GM21423 (cell line): ENCODE measurements around the gene CCDC117.
"Not testable (repeated sequence)": the region's sequence is repeated elsewhere in the genome, so short reads cannot be mapped to it uniquely, and the experiment has no call there.

Source experiments
- ATAC-seq: cut with Tn5 transposase; IDR thresholded peaks from one replicate; pipeline ENCODE4 v1.9.1; 2021; ENCODE audit warnings: mild to moderate bottlenecking, moderate library complexity; ENCODE audit not compliant: unreplicated experiment

CCDC117 gene

GRCh38 chr22:28800308-28801041 lies 28.0 kb downstream of the CCDC117 start, which contains the start of gene XBP1:
TSS of gene XBP1 (minus strand) at chr22:28800569.
- ATAC-seq = peak; percentile 87

GRCh38 chr22:28801845-28802594 lies 29.5 kb downstream of the CCDC117 start:
- ATAC-seq = no peak

- no peak for ATAC-seq
Observed at GRCh38 chr22:28802595-28803123, 30.2 kb downstream of the CCDC117 start.

- ATAC-seq = not testable (repeated sequence)
Observed at GRCh38 chr22:28805426-28805825, 32.9 kb downstream of the CCDC117 start.

GRCh38 chr22:28808716-28809355 lies 36.3 kb downstream of the CCDC117 start:
- no peak for ATAC-seq

GRCh38 chr22:28810821-28811491 lies 38.5 kb downstream of the CCDC117 start:
- ATAC-seq = no peak

GRCh38 chr22:28812516-28812915 lies 40.0 kb downstream of the CCDC117 start:
- ATAC-seq = no peak

- ATAC-seq = no peak
Observed at GRCh38 chr22:28813772-28814518, 41.5 kb downstream of the CCDC117 start.

GRCh38 chr22:28815111-28815510 lies 42.6 kb downstream of the CCDC117 start:
- ATAC-seq = no peak

- no peak for ATAC-seq
Observed at GRCh38 chr22:28815729-28816128, 43.2 kb downstream of the CCDC117 start.

- no peak for ATAC-seq
Observed at GRCh38 chr22:28817064-28817463, 44.6 kb downstream of the CCDC117 start.

GRCh38 chr22:28817919-28818859 lies 45.7 kb downstream of the CCDC117 start:
- ATAC-seq = no peak

GRCh38 chr22:28819253-28820096 lies 47.0 kb downstream of the CCDC117 start:
- ATAC-seq = no peak

- ATAC-seq = no peak
Observed at GRCh38 chr22:28820885-28821284, 48.4 kb downstream of the CCDC117 start.

GRCh38 chr22:28821452-28821851 lies 49.0 kb downstream of the CCDC117 start:
- no peak for ATAC-seq

- ATAC-seq = no peak
Observed at GRCh38 chr22:28822930-28823551, 50.5 kb downstream of the CCDC117 start.

- not testable (repeated sequence) for ATAC-seq
Observed at GRCh38 chr22:28824455-28824854, 52.0 kb downstream of the CCDC117 start.

- not testable (repeated sequence) for ATAC-seq
Observed at GRCh38 chr22:28826430-28826829, 53.9 kb downstream of the CCDC117 start.
